Kidney (tissue), 14 donors: ENCODE results near the gene CDC34. TPM values are rescaled to one million over a fixed set of nuclear protein-coding genes. Genes with fewer than 3 reads are reported as not detected.
A peak's percentile ranks its signal among the peaks of the same experiment; 100 is the strongest.

ENCODE experiments used
- DNase-seq, 5 donors: peaks; one replicate each; pipeline ENCODE4 v3.0.0-alpha.2; 2013 to 2020
- FAIRE-seq: peaks from 2 replicates; lab custom pipeline; 2012; peaks lifted over from hg19 to GRCh38; lab: Jason Lieb, UNC
- H3K27ac ChIP-seq, 2 donors: one replicate each; pipeline ENCODE4 v1.7.0; 2013; ENCODE audit warnings: low read depth in 2 of 2, low read length in 2 of 2, inconsistent platforms in 1 of 2
- H3K27me3 ChIP-seq: one replicate; pipeline ENCODE4 v1.7.1; 2013; ENCODE audit warnings: low read length, inconsistent platforms; ENCODE audit not compliant: control insufficient read depth, insufficient read depth
- H3K36me3 ChIP-seq, 3 donors: one replicate each; pipeline versions ENCODE4 v1.7.0 to v1.7.1; 2013; ENCODE audit warnings: low read length in 3 of 3, control low read depth in 1 of 3, inconsistent platforms in 1 of 3; ENCODE audit not compliant: insufficient read depth in 3 of 3, control insufficient read depth in 2 of 3
- H3K4me1 ChIP-seq, 3 donors: one replicate each; pipeline versions ENCODE4 v1.7.0 to v1.7.1; 2013; ENCODE audit warnings: low read length in 3 of 3, inconsistent platforms in 1 of 3, low read depth in 1 of 3; ENCODE audit not compliant: control insufficient read depth in 2 of 3, insufficient read depth in 2 of 3
- H3K4me3 ChIP-seq, 3 donors: one replicate each; pipeline versions ENCODE4 v1.7.0 to v1.8.1; 2013; ENCODE audit warnings: low read length in 3 of 3, control low read depth in 1 of 3, inconsistent platforms in 1 of 3
- H3K9ac ChIP-seq, 3 donors: one replicate each; pipeline versions ENCODE4 v1.7.0 to v1.7.1; 2013; ENCODE audit warnings: low read length in 3 of 3, control low read depth in 1 of 3, inconsistent platforms in 1 of 3
- H3K9me3 ChIP-seq, 3 donors: one replicate each; pipeline versions ENCODE4 v1.7.0 to v1.7.1; 2013; ENCODE audit warnings: low read length in 3 of 3, control low read depth in 1 of 3, inconsistent platforms in 1 of 3; ENCODE audit not compliant: control insufficient read depth in 2 of 3, insufficient read depth in 1 of 3
- CTCF ChIP-seq: IDR thresholded peaks from 3 replicates; pipeline ENCODE4 v1.5.1; 2012; ENCODE audit warnings: mild to moderate bottlenecking, moderate library complexity, borderline replicate concordance; ENCODE audit not compliant: insufficient read depth; ENCODE audit errors: extremely low read depth
- intact Hi-C: fragments of 100-400 bp; cut with DNase I; formaldehyde crosslinking; loops from one replicate; pipeline ENCODE4 v1.11.1; 2022
- polyA plus RNA-seq: library from polyadenylated mRNA; stranded (reverse); fragments of 350-450 nt; fragmentation: Illumina TruSeq; extraction: RNeasy Lipid Tissue Mini Kit (QIAGEN cat#74804); gene quantifications from one replicate; pipeline ENCODE4 v1.2.3, GENCODE V29; 2014; ENCODE audit warnings: low read depth, low replicate concordance; ENCODE audit not compliant: insufficient read depth
- total RNA-seq: library from RNA; stranded (reverse); fragmentation: NEBNext Ultra II Directional; extraction: Animal tissue kit (Norgen Biotek cat#: 25700); gene quantifications from one replicate; pipeline ENCODE4 v1.2.1, GENCODE V29; 2021
- donor health status: control.
- donor health status: control.
- donor health status: control.
- donor health status: control.
- donor health status: control.
- donor health status: DM: yes; HTN: yes; CAD: no.
- donor health status: Normal renal cell carcinoma (clear cell type).

CDC34 gene
- total and polyA plus RNA-seq, 2 donors from 2014 or later, result 33.8 to 72.3 TPM

GRCh38 chr19:496112-496665 is 35.4 kb upstream of the CDC34 start, which contains the start of gene MADCAM1:
Gene MADCAM1 (plus strand): TSS chr19:496486. CDS start chr19:496500, 14 bp downstream.
- H3K27ac ChIP-seq, result no peak within 1 kb of the TSS
- FAIRE-seq (no peak), DNase-seq (peak in 1 of 5 donors; percentile 64)
- TF ChIP-seq CTCF, result no peak
- intact Hi-C loops, result no loop called here
- H3K9me3 ChIP-seq, result no peaks in the 10 kb centered on the region
- H3K4me1 ChIP-seq, result peaks cover 0 to 4% (median 0%) of the 10 kb centered on the region in 3 donors
- H3K4me3 ChIP-seq, result no peak within 1 kb of the TSS
- H3K27me3 ChIP-seq, result peaks cover 13% of the 10 kb centered on the region
- no peaks in the 10 kb centered on the region for H3K36me3 ChIP-seq
- H3K9ac ChIP-seq, result no peak within 1 kb of the TSS

GRCh38 chr19:496986-497385 is 34.6 kb upstream of the CDC34 start:
- no peak overlapping the region for H3K9ac ChIP-seq
- no peak overlapping the region for H3K4me3 ChIP-seq
- DNase-seq, result peak in 1 of 5 donors; percentile 68
- intact Hi-C loops, result no loop called here
- H3K9me3 ChIP-seq, result no peaks in the 10 kb centered on the region
- H3K4me1 ChIP-seq, result peaks cover 0 to 4% (median 0%) of the 10 kb centered on the region in 3 donors
- FAIRE-seq, result no peak
- H3K27me3 ChIP-seq, result peaks cover 13% of the 10 kb centered on the region
- TF ChIP-seq CTCF, result no peak
- H3K36me3 ChIP-seq, result no peaks in the 10 kb centered on the region
- H3K27ac ChIP-seq, result no peak overlapping the region

GRCh38 chr19:497491-497868 is 34.1 kb upstream of the CDC34 start:
- no peak for FAIRE-seq

More at GRCh38 chr19:497491-497868, 34.1 kb upstream of the CDC34 start:
- H3K4me1 ChIP-seq, result peaks cover 0 to 4% (median 0%) of the 10 kb centered on the region in 3 donors
- H3K36me3 ChIP-seq, result no peaks in the 10 kb centered on the region
- H3K4me3 ChIP-seq, result no peak overlapping the region
- no peak for DNase-seq
- no peak for TF ChIP-seq CTCF
- peaks cover 13% of the 10 kb centered on the region for H3K27me3 ChIP-seq
- intact Hi-C loops, result no loop called here
- H3K9ac ChIP-seq, result no peak overlapping the region
- no peak overlapping the region for H3K27ac ChIP-seq
- no peaks in the 10 kb centered on the region for H3K9me3 ChIP-seq
